HepG2 (cell line): ENCODE data around the gene ATG5.

ENCODE experiments used
- MAFK ChIP-seq, 2 experiments: IDR thresholded peaks in 1 of 2; conservative IDR thresholded peaks in 1 of 2; 2 replicates each; pipeline ENCODE4 v1.6.1; 2011; ENCODE audit warnings: improper control_type of control experiment in 2 of 2, low read length in 2 of 2
- ZNF343 ChIP-seq: sonication (generic); formaldehyde crosslinking; IDR thresholded peaks from 2 replicates; pipeline ENCODE4 v1.4.0; 2020; ENCODE audit warnings: mild to moderate bottlenecking, missing genetic modification reagents
- TF ChIP-seq, protein P1 (sequence below): sonication (generic); formaldehyde crosslinking; IDR thresholded peaks from 2 replicates; pipeline ENCODE4 v1.4.0; 2020; ENCODE audit warnings: missing genetic modification reagents

DNA sequence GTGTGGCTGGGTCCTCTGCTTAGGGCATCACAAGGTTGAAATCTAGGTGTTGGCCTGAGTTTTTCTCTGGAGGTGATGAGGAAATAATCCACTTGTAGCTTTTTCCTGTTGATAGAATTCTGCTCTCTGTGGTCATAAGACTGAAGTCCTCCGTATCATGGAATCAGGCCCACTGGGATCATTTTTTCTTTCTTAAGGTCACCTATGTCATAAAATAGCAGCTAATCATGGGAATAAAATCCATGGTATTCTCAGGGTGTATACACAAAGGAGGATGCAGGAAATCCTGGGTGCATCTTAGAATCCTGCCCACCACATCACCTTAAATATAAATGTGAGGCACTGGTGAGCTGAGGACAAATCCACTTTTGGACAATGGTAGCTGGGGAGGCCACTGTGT is 166.7 kb downstream of the ATG5 start:
- TF ChIP-seq, protein P1, sequence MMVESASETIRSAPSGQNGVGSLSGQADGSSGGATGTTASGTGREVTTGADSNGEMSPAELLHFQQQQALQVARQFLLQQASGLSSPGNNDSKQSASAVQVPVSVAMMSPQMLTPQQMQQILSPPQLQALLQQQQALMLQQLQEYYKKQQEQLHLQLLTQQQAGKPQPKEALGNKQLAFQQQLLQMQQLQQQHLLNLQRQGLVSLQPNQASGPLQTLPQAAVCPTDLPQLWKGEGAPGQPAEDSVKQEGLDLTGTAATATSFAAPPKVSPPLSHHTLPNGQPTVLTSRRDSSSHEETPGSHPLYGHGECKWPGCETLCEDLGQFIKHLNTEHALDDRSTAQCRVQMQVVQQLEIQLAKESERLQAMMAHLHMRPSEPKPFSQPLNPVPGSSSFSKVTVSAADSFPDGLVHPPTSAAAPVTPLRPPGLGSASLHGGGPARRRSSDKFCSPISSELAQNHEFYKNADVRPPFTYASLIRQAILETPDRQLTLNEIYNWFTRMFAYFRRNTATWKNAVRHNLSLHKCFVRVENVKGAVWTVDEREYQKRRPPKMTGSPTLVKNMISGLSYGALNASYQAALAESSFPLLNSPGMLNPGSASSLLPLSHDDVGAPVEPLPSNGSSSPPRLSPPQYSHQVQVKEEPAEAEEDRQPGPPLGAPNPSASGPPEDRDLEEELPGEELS (CRISPR knock-in tag): no peak
- TF ChIP-seq ZNF343 (CRISPR knock-in tag): no peak
- no peak for TF ChIP-seq MAFK (conservative IDR thresholded peaks at IDR 0.05 in 1 of 2, IDR thresholded peaks at IDR 0.05 in 1 of 2; ENCODE audit: low read length in 2 of 2)
